Medulla oblongata (tissue), 1 donor: ENCODE measurements around the gene DSE.
A peak's percentile ranks its signal among the peaks of the same experiment; 100 is the strongest.

Experiments used
- DNase-seq: peaks from one replicate; pipeline ENCODE4 v3.0.0-alpha.2; 2015; ENCODE audit errors: extremely low spot score

The DSE gene

DNA sequence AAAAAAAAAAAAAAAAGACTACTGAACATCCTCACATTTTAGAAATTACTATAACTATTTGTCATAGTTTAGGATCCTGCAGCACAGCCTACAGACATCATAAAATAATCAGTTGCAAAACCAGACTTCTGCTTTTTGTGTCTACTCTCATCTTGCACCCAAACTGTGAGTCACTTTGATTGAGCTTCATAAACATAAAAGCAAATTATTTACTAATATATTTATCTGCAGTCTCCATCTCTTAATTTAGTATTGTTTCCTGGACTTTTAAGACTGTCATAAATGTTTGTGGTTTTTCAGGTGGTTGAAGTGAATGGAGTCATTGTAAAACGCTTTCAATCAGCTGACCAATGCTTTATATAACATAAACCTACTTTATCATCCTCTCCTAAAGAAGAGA lies 75.7 kb downstream of the DSE start:
- DNase-seq, result no peak

DNA sequence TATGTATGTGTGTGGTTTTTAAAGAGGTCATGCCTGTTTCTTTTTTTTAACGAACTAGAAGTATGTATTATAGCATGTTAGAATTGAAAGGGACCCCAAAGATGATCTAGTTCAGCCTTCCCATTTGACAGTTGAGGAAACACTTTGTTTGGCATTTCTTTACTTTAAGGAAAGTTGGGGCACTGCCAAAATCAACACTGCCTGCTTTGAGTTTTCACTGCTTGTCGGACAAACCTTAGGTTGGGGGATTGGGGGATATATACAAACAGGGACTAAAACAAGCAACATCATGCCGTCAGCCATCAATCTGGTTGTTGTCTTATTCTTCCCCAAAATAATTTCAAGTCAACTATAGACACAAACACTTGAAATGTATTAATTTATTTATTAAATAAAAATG lies 76.3 kb downstream of the DSE start:
- DNase-seq, result no peak

- no peak for DNase-seq
These were observed 76.8 kb downstream of the DSE start for GRCh38 chr6:116447496-116448011.

- DNase-seq, result no peak
These were observed 78.8 kb downstream of the DSE start for GRCh38 chr6:116449565-116449964.

DNA sequence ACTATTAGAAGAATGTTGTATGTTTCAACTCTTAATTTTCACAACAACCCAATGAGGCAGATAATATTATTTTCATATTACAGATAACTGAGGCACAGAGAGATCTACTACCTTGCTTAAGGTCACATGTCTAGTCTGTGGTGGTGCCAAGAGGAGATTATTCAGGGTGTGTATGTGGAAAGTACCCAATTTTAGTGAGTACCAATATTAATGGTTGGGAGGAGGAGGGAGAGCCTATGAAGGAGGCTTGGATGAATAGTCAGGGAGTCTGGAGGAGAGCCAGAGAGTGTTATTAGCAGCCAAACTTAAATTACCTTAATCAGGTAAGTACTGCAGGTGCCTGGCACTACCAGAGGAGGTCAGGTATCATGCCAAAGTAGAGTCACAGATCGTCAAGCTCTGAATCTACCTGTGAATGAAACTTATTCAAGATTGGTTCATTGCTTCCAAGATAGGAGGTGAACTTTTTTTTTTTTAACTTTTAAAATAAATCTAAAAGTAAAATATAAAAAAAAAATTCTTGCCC lies 79.5 kb downstream of the DSE start:
- no peak for DNase-seq

GRCh38 chr6:116450769-116451740 lies 80.3 kb downstream of the DSE start:
- peak; percentile 52 for DNase-seq

DNA sequence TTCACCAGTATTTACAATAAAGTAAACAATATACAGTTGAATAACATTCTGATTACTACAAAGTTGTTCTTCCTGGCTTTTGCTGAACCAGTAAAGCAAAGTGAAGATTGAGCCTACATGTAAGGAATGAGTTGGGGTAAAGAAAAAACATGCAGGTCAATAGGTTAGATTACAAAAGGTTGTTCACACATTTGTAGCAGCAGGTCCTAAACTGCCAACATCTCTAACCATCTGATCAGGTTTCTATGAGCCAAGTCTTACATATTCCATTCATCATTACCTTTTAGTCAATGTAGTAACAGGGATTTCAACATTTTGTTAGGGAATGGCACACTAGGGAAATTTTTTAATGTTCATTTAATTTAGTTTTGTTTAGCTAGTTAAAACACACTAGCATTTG lies 81.2 kb downstream of the DSE start:
- DNase-seq, result no peak

- no peak for DNase-seq
These were observed 81.8 kb downstream of the DSE start for GRCh38 chr6:116452531-116452930.

- no peak for DNase-seq
These were observed 85.4 kb downstream of the DSE start for GRCh38 chr6:116456106-116456505.

GRCh38 chr6:116456927-116457326 lies 86.2 kb downstream of the DSE start:
- no peak for DNase-seq

DNA sequence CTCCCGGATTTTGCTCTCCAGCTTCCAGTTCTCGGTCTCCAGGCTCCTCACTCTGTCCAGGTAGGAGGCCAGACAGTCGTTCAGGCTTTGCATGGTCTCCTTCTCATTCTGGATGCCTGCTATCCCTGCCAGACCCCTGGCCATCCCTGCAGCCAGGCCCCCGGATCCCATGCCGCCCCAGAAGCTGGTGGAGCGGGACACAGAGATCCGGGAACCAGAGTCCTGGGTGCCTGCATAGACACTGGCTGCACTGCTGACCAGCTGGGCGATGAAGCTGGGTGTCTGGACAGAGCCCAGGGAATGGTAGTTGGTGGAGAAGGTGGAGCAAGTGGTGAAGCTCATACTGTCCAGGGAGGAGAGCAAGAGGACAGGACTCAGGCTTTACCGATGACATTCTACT lies 87.5 kb downstream of the DSE start:
- no peak for DNase-seq

GRCh38 chr6:116459927-116460326 lies 89.2 kb downstream of the DSE start:
- DNase-seq, result no peak

DNA sequence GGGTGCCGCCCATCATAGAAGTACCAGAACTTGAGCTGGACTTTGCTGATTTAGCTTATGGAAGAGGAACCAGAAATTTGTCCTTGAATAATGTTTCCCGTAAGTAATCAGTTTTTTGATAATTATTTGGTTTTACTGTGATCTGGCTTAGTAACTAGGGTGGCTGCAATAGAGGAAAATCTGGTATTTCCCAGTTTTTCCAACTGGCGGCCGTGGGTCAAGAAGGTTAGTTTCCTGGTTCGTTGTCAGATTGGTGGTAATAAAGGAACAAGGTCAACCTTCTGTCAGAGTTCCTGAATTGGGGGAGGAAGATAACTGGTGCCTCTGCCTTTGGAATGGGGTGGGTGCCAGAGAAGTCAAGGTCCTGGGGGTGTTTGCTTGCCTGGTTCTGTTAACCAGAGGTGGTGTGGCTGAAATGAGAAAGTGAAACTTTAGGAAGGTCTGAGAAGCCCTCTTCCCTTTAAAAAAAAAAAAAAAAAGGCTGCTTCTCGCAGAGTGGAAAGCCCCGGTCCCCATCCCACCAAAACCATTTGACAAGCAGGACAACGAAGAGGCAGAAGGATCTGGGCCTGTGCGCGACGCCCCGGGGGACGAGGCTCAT lies 90.7 kb downstream of the DSE start, which contains the start of gene CALHM6:
Gene CALHM6 (plus strand): TSS at position 45 of the 601 bp plus-strand sequence. CDS start 555 bp downstream, at position 600.
- DNase-seq, result no peak

DNA sequence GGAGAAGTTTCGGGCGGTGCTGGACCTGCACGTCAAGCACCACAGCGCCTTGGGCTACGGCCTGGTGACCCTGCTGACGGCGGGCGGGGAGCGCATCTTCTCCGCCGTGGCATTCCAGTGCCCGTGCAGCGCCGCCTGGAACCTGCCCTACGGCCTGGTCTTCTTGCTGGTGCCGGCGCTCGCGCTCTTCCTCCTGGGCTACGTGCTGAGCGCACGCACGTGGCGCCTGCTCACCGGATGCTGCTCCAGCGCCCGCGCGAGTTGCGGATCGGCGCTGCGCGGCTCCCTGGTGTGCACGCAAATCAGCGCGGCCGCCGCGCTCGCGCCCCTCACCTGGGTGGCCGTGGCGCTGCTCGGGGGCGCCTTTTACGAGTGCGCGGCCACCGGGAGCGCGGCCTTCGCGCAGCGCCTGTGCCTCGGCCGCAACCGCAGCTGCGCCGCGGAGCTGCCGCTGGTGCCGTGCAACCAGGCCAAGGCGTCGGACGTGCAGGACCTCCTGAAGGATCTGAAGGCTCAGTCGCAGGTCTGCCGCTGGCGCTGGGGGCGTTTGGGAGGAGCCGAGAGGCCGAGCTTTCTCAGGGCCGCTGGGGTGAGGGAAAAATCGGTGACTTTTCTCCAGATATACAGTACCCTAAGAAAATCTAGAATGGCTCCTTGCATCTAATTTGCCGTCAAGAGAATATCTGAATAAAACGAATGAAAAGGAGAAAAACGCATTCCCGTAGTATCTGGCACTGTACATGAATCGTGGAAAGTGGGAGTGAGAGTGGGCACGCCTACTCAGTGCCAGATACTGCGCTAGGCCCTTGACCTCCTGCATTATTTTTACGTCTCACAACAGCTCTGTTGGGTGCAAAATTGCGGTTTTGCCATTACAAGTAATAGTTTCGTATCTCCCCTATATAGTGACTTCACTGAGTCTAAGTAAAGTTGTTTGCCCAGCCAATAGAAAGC lies 91.5 kb downstream of the DSE start:
- DNase-seq, result no peak

DNA sequence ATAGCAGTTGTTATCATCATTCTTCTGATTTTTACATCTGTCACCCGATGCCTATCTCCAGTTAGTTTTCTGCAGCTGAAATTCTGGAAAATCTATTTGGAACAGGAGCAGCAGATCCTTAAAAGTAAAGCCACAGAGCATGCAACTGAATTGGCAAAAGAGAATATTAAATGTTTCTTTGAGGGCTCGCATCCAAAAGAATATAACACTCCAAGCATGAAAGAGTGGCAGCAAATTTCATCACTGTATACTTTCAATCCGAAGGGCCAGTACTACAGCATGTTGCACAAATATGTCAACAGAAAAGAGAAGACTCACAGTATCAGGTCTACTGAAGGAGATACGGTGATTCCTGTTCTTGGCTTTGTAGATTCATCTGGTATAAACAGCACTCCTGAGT lies 92.6 kb downstream of the DSE start:
- DNase-seq, result no peak

DNA sequence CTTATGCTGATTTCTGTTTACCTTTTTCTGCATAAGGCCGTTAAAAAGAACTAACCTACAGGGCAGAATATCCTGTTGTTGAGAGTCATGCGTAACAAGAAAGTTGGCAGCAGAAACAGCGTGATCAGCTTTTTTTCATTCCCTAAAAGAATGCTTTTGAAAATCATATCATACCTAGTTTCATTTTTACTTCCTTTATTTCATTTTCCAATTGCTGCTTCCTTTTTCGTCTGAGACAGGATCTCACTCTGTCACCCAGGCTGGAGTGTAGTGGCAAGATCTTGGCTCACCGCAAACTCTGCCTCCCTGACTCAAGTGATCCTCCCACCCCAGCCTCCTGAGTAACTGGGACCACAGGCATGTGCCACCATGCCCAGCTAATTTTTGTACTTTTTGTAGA lies 94.5 kb downstream of the DSE start:
- peak; percentile 30 for DNase-seq

DNA sequence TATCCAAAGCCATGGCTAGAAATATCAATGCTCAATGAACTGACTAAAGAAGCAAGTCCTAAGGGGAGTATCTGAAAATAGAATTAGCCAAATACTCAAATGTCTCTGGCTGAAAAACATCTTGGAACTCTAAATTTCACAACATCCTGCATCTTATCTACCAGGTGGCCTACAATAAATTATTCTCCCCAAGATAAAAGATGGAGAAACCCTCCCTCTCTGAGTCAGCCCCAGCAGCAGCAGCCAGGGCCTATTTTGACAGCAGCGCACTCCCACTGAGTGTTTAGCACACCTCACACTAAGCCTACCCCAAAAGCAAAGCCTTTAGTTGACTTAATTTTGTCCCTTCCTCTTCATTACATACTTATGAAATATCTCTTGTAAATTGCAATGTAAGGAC lies 96.3 kb downstream of the DSE start:
- DNase-seq, result no peak

- DNase-seq, result no peak
These were observed 96.8 kb downstream of the DSE start for GRCh38 chr6:116467514-116467913.

GRCh38 chr6:116468293-116468692 lies 97.5 kb downstream of the DSE start:
- DNase-seq, result no peak

DNA sequence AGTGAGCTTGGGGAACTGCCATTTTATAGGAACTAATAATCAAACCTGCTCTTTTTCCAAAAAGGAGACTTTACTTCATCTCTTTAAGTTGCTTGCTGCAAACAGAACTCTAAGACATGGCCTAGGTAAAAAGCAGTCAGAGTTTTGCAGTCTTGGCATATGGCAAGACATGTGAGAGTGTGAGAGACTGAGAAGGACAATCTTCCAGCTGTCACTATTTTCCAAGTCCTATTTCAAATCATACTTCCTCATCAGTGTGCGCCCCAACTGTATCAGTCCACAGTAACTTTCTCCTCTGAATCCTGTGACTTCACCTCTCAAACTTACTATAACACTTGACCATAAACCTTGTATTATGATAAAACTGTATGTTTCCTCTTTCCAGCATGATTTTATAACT lies 100.8 kb downstream of the DSE start:
- no peak for DNase-seq

DNA sequence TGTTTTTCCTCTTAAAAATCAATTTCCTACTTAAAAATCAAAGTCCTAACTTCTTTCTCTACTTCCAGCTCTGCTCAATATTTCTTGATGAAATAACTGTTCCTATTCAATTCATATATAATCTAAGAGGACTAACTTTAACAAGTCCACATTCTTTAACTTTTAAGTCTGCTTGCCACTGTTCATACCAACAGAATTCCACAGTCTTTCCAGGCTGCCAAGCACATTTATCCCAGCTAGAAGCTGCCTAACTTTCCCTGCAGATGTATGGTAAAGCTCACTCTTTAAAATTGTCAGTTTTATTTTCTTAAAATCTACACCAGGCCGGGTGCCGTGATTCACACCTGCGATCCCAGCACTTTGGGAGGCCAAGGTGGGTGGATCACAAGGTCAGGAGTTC lies 102.0 kb downstream of the DSE start:
- no peak for DNase-seq

DNA sequence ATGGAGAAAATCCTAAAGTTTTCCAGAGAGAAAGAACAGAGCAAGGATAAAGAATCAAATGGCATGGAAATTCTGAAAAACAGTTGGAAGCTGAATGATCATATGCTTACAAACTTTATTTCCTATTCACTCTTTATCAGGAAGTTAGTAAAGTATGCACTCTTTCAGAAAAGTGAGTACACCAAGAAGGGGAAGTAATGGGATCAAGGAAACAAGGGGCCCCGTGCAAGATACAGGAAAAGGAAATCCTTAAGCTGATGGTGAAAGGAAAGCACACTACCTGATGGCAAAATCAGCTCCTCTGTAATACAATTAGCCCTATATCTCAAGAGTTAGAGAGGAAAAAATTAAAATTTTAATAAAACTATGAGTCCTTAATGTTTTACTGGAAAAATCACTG lies 104.4 kb downstream of the DSE start:
- DNase-seq, result no peak
